DMS153 treated with DMSO at 0.1 percent for 48 hours (cell line): ENCODE measurements around the gene HOXD11.

Experiments used
- DNase-seq: peaks from one replicate; lab custom pipeline; 2025; ENCODE audit not compliant: unreplicated experiment; lab: John Stamatoyannopoulos, UW

HOXD11 gene

GRCh38 chr2:176081376-176081836 is 25.7 kb upstream of the HOXD11 start:
- no peak for DNase-seq

DNA sequence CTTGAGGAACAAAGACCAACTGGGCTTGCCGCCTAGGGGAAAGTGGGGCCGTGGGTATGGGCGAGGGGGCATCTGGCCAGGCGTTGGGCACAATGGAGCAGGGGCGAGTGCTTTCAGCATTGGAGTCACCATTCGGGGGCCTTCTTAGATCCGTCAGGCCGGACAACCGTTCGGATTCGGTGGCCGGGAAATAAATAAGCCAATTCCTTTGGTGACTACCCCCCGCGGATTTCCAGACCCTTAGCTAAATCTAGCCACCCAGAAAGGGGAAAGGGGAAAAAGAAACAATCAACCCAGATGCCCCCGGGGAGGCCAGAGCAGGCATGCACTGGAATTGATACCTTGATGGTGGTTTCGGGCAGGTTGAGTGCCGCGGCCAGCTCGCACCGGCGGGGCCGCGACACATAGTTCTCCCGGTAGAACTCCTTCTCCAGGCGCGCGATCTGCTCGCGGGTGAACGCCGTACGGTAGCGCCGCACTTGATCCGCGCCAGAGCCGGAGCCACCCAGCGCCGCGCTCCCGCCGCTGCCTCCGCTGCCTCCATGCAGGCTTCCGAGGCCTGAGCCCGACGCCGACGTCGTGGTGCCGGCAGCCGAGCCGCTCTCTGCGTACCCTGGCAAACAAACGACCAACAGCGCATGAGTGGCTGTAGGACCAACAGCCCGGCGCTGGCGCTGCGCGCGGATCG is 25.1 kb upstream of the HOXD11 start:
- DNase-seq = no peak

DNA sequence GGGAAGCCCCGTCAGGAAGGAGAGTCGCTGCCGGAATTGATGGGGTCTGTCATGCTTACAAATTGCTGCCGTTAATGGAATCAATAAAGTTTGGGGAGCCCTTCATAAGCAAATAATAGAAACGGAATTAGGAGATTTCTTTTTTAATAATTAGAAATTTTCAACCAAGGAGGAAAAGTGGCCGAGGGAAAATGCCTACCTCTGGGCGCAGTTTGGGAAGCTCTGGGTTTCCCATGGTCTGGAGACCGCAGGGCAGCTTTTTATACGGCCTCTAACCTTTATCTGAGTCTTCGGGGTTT is 24.6 kb upstream of the HOXD11 start:
- no peak for DNase-seq

GRCh38 chr2:176082824-176083751 is 24.0 kb upstream of the HOXD11 start:
- DNase-seq = no peak

DNA sequence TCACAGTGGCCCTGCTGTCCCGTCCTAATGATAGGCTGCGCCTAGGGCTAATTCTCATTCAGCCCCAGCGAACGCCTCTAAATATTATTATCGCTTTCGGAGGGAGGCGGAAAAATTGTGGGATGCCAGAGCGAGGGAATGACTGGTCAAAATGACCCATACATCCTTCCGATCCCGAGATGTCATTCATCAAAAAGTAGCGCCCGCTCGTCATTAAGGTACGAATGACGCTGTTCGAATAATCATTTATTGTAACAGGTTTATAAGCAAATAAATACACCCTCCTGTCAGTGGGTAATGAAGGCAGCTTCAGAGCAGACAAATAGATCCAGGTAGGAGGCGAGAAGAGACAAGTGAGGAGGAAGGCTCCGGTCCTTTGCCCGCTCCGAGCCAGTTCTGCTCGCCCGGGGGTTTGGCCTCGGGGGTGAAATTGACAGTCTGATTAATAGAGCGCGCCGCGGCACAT is 23.3 kb upstream of the HOXD11 start, which contains the start of gene EVX2:
Gene EVX2 (minus strand): TSS at position 167 of the 466 bp plus-strand sequence. CDS start 186 bp downstream, outside the sequence.
- DNase-seq = no peak

- DNase-seq = no peak
These were observed 22.4 kb upstream of the HOXD11 start for GRCh38 chr2:176084611-176085119.

GRCh38 chr2:176085120-176085788 is 21.8 kb upstream of the HOXD11 start:
- no peak for DNase-seq

- no peak for DNase-seq
These were observed 21.0 kb upstream of the HOXD11 start for GRCh38 chr2:176085861-176086771.

DNA sequence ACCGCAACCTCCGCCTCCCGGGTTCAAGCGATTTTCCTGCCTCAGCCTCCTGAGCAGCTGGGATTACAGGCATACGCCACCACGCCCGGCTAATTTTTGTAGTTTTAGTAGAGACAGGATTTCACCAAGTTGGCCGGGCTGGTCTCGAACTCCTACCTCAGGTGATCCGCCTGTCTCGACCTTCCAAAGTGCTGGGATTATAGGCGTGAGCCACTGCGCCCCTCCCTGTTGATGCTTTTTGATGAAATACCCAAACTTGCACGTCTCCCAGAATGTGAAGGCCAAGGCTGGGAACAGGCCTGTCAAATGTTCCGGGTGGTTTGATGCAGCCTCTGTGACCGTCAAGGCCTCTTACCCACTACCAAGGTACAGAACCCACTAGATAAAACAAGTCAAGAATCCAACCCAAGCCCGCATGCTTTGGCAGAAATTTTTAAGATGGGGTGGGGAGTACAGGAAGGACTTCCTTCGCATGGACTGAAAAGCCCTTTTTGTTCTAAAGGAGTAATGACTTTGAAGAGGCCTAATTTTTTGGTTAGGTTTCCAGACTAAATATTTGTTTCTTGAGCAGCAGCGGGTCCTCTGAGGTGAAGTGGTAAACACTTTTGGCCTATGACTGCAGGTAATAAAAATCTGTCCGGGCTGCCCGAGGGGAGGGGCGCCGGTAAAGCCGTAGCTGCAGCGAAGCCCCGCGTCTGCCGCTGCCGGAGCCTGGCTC is 19.6 kb upstream of the HOXD11 start:
- DNase-seq = no peak

DNA sequence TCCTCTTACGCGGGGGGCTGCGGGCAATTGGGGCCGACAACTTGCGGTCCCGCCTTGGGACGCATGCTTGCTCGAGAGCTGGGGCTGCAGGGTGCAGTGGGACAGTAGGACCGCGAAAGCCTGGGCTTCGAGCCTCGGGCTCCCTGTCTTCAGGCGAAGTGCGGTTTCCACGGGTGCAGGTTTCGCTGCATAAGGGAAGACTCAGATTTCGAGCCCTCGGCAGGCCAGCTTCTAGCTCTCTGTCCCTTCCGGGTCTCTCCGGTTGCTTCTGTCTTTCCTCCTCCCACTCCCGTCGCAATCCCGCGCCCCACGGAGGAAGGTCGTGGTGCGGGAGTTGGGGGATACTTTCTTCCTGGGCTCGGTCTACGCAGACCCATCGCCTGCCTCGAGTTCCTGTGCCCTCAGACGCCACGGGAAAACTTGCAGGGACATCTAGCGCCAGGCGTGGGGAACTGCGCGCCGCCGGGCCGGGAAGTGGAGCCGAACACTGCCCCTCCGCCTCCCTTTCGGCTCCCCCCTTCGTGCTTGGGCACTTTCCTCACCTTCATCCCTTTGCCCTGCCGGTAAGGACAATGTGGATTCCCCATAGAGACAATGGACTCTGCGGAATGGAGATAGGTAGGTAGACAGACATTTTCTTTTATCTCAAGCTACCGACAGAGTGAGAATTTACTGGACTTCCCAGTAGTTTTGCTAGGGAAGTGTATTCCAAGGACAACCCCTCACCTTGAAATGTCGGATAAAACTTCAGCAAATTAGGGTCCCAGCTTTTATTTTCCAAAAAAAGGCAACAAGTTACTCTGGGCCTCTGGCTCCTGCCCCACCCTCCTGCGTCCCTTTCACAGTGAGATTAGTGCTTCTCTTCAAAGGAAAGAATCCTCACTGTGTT is 18.8 kb upstream of the HOXD11 start:
- DNase-seq = no peak

DNA sequence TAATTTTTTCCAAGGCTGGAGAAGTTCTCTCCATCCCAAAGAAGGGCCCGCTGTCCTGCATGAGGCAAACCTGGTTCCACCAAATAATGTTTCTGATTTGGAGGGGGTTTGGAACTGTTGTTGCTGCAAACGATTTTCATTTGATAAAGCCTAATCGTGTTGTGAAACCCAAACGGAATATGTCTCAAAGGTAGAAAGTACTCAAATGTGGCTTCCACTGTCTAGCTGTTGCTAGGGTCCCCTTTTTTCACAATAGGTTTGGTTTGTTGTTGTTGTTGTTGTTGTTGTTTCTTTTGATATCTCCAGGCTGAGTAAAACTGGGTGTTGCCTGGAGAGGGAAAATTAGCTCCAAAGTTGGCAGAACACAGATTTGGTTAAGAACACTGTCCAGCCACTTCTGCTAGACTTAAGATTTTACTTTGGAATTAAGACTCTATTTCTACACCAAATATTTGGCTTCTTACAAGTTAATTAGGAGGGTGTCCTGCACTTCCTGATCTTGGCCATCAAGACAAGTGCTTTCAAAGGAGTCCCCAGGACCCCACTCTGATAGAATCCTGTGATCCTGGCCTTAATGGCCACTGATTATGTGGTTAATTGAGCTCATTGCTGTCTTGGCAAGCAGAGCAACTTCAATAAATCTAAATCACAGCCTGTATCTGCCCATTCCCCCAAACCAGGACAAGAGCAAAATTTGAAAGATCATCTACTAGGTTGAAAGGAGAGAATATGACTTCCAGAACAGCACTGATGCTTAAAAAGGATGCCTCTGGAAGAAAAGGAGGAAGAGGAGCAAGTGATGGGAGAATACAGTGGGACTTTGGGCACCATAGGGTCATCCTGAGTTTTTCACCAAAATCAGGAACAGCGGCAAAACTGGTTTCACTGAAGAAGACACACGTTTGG is 17.9 kb upstream of the HOXD11 start:
- no peak for DNase-seq

DNA sequence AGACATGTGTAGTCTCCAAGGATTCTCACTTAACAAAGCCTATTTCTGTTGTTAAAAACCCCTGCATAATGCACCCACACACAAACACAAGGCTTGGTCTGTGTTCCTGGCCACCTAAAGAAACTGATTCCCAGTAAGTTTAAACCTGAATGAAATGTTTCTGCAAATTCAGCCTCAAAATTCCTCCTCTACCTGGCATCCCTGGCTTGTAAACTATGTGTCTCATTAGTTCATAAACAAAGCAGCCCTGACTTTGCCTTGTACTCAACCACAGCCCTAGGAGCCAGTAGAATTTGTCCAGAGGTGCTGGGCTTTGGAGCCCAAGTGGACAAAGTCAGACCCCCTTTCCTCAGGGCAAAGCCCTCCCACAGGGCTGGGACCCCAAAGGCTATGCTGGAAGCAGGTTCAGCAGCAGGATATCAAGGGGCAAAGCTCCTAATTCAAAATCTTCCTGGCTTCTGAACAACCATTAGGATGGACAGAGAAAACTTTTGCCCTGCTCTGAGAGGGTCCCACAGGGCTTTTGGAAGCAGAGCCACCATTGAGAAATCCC is 17.2 kb upstream of the HOXD11 start:
- no peak for DNase-seq

- no peak for DNase-seq
These were observed 16.2 kb upstream of the HOXD11 start for GRCh38 chr2:176090862-176091261.

DNA sequence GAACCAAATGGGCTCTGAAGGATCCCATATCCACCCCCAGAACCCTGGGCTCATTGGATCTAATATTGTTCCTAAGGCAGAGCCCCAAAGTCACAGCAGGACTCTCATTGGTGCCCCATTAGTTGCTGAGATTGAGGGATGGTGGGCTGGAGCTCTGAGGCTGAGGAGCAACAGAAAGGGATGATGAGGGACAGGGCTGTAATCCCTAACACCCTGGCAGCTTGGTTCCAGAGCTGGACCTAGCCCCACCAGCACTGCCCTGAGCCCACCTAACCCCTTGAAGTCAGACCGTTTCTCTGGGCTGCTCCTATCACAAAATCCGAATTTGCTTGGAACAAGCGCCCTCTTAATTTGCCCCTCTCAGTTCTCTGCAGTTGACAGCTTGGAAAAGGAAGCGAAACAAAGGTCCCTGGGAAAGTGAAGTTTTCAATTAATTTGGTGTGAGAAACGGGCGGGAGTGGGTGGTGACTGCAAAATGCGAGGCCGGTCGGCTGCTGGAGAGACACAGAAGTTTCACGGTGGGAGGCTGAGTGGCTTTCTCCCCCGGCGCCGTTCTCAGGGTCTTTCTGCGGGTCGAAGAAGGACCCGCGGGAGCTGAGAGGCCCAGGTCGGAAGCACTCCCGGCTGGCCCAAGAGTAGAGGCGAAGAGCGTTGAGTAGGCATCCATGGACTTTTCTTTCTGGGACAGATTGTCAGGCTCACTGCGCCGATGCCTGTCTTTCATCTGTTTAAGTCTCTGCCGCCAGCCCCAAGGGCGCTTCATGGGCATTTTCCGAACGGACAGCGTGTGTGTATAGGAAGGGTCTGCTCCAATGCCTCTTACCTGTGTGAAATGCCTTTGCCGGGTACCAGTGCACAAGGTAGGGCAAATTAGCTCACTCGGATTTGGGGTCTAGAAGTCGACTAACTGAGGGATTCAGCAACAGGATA is 15.5 kb upstream of the HOXD11 start:
- DNase-seq = no peak

DNA sequence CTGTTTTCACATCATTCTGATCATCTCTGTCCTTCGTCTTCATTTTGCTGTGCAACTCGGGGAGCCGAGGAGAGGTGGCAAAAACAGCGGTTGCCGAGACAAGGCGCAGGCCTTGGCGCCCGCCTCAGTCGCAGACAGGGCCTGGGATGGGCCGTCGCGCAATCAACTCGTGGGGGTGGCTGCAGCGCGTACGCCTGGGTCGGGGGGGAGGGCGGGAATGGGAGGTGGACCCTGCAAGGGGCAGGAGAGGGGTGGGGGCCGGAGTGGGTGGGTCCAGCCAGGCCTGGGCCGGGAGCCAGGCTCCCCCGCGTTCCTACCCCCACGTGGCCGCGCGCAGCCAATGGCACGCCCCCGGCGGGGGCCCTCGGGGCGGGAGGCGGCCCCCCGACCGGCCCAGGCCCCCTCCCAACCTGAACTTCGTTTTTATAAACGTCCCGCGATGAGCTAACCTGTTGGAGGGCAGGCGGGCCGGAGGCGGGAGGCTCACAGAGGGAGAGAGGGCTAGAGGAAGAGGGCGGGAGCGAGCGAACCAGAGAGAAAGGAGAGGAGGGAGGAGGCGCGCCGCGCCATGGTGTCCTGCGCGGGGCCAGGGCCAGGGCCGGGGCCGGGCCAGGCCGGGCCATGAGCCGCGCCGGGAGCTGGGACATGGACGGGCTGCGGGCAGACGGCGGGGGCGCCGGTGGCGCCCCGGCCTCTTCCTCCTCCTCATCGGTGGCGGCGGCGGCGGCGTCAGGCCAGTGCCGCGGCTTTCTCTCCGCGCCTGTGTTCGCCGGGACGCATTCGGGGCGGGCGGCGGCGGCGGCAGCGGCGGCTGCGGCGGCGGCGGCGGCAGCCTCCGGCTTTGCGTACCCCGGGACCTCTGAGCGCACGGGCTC is 14.6 kb upstream of the HOXD11 start, which contains the start of gene HOXD13:
Gene HOXD13 (plus strand): TSS at position 452 of the 875 bp plus-strand sequence. CDS start 170 bp downstream, at position 622.
- no peak for DNase-seq
